Left lung (tissue), 10 donors: ENCODE data around the gene ADAMTS2. TPM values are rescaled to one million over a fixed set of nuclear protein-coding genes. Genes with fewer than 3 reads are reported as not detected.

Experiments used
- ATAC-seq: fragments of 200-7000 bp; cut with Tn5 transposase; one replicate; pipeline ENCODE4 v1.9.1; 2020; ENCODE audit warnings: moderate library complexity
- DNase-seq, 4 donors: peaks; one replicate each; pipeline ENCODE4 v3.0.0-alpha.2; 2013 to 2020
- H3K27ac ChIP-seq, 2 donors: fragments of 200-600 bp; sonication (generic) in 1 of 2; one replicate each; pipeline versions ENCODE4 v1.5.0 to v1.8.0; 2020 to 2021
- H3K27me3 ChIP-seq, 2 donors: fragments of 200-600 bp; sonication (generic) in 1 of 2; one replicate each; pipeline versions ENCODE4 v1.5.0 to v1.8.0; 2020 to 2021
- H3K36me3 ChIP-seq, 2 donors: fragments of 200-600 bp; sonication (generic) in 1 of 2; one replicate each; pipeline versions ENCODE4 v1.5.0 to v1.8.0; 2020 to 2021
- H3K4me1 ChIP-seq, 2 donors: fragments of 200-600 bp; one replicate each; pipeline ENCODE4 v1.8.0; 2021
- H3K4me3 ChIP-seq, 2 donors: fragments of 200-600 bp; sonication (generic) in 1 of 2; one replicate each; pipeline versions ENCODE4 v1.5.0 to v1.8.0; 2020 to 2021; ENCODE audit warnings: mild to moderate bottlenecking in 1 of 2
- H3K9me3 ChIP-seq, 2 donors: fragments of 200-600 bp; sonication (generic) in 1 of 2; one replicate each; pipeline versions ENCODE4 v1.5.0 to v1.8.0; 2020 to 2021
- intact Hi-C, 2 donors: fragments of 100-400 bp; cut with DNase I; formaldehyde crosslinking; loops; one replicate each; pipeline versions ENCODE4 v1.11.2 to v1.14.2; 2022
- polyA plus RNA-seq, 6 donors: library from polyadenylated mRNA; unstranded; fragments of 120-200 nt; gene quantifications; one replicate each; pipeline ENCODE4 v1.2.1, GENCODE V29; 2013; ENCODE audit not compliant: insufficient read length in 6 of 6
- total RNA-seq, 2 donors: library from RNA; stranded (reverse); fragmentation: NEBNext Ultra II Directional; extraction: Animal tissue kit (Norgen Biotek cat#: 25700); gene quantifications; one replicate each; pipeline ENCODE4 v1.2.1, GENCODE V29; 2021
- TF ChIP-seq, protein P1 (sequence below), 2 donors: fragments of 200-600 bp; sonication (generic) in 1 of 2; IDR thresholded peaks; one replicate each; pipeline versions ENCODE4 v1.5.0 to v1.8.0; 2021; ENCODE audit warnings: antibody characterized with exemption in 2 of 2
- donor health status: DM: no; HTN: yes; CAD: no.
- donor health status: DM: no; HTN: no; CAD: no.

Gene ADAMTS2
- total and polyA plus RNA-seq, 8 donors: 27.5 to 68.2 (median 36.0) TPM

GRCh38 chr5:179342577-179342976 is 2.7 kb downstream of the ADAMTS2 start:
- TF ChIP-seq, protein P1, sequence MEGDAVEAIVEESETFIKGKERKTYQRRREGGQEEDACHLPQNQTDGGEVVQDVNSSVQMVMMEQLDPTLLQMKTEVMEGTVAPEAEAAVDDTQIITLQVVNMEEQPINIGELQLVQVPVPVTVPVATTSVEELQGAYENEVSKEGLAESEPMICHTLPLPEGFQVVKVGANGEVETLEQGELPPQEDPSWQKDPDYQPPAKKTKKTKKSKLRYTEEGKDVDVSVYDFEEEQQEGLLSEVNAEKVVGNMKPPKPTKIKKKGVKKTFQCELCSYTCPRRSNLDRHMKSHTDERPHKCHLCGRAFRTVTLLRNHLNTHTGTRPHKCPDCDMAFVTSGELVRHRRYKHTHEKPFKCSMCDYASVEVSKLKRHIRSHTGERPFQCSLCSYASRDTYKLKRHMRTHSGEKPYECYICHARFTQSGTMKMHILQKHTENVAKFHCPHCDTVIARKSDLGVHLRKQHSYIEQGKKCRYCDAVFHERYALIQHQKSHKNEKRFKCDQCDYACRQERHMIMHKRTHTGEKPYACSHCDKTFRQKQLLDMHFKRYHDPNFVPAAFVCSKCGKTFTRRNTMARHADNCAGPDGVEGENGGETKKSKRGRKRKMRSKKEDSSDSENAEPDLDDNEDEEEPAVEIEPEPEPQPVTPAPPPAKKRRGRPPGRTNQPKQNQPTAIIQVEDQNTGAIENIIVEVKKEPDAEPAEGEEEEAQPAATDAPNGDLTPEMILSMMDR (IDR thresholded peaks at IDR 0.05): peak in 1 of 2 donors; percentile 27
- peak overlapping the region in 1 of 2 donors; percentile 3 for H3K27ac ChIP-seq
- no peaks in the 10 kb centered on the region for H3K9me3 ChIP-seq
- peaks cover 8 to 90% of the 10 kb centered on the region in 2 donors for H3K27me3 ChIP-seq
- peak overlapping the region; percentile 39 to 58 for H3K4me3 ChIP-seq
- ATAC-seq: peak; percentile 22
- intact Hi-C loops: no loop called here
- peak in 2 of 4 donors; percentile 47 to 60 for DNase-seq
- H3K4me1 ChIP-seq: peaks cover 0 to 26% of the 10 kb centered on the region in 2 donors
- no peaks in the 10 kb centered on the region for H3K36me3 ChIP-seq

GRCh38 chr5:179340465-179340864 is 4.8 kb downstream of the ADAMTS2 start:
- TF ChIP-seq, protein P1 (IDR thresholded peaks at IDR 0.05): no peak
- DNase-seq: no peak
- Histone ChIP-seq H3K4me1 (peaks cover 0 to 15% of the 10 kb centered on the region in 2 donors), H3K4me3 (no peak overlapping the region), H3K36me3 (no peaks in the 10 kb centered on the region), H3K27ac (no peak overlapping the region), H3K9me3 (no peaks in the 10 kb centered on the region), H3K27me3 (peaks cover 8 to 77% of the 10 kb centered on the region in 2 donors)
- intact Hi-C loops: no loop called here
- ATAC-seq: no peak

DNA sequence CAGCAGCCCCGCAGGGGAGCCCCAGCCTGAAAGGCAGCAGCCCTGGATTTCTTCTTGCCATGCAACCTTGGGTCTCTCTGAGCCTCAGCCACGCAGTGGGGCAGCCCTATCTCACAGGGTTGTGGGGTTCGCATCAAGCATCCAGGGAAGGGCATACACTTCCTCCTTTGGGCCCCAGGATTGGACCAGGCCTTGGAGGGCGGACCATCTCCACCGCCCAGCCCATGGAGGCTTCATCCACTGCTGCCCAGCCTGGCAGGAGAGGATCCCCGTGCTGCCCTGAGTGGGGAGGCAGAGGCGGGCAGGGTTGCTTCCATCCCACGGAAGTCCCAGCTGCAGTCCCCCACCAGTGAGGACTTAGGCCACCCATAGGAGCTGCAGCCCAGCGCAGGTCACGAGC is 5.3 kb downstream of the ADAMTS2 start:
- TF ChIP-seq, protein P1 (IDR thresholded peaks at IDR 0.05): no peak

GRCh38 chr5:179339081-179339480 is 6.2 kb downstream of the ADAMTS2 start:
- Histone ChIP-seq H3K27me3 (peaks cover 6 to 67% of the 10 kb centered on the region in 2 donors), H3K27ac (no peak overlapping the region), H3K4me1 (peaks cover 0 to 7% of the 10 kb centered on the region in 2 donors), H3K4me3 (no peak overlapping the region), H3K9me3 (no peaks in the 10 kb centered on the region), H3K36me3 (no peaks in the 10 kb centered on the region)
- TF ChIP-seq, protein P1 (IDR thresholded peaks at IDR 0.05): no peak
- no peak for ATAC-seq
- intact Hi-C loops: loop anchor here in 1 of 2 donors (10.0 kb wide), 1 partner anchor 174 kb away; no protein-coding TSS in a partner anchor
- peak in 1 of 4 donors; percentile 59 for DNase-seq

More for the DNA sequence above, 5.3 kb downstream of the ADAMTS2 start:
- Histone ChIP-seq H3K9me3 (no peaks in the 10 kb centered on the region), H3K27ac (no peak overlapping the region), H3K4me3 (no peak overlapping the region), H3K36me3 (no peaks in the 10 kb centered on the region), H3K27me3 (peaks cover 8 to 72% of the 10 kb centered on the region in 2 donors), H3K4me1 (peaks cover 0 to 15% of the 10 kb centered on the region in 2 donors)
- intact Hi-C loops: loop anchor here in 1 of 2 donors (10.0 kb wide), 1 partner anchor 175 kb away; no protein-coding TSS in a partner anchor
- ATAC-seq (no peak), DNase-seq (peak in 1 of 4 donors; percentile 69)

DNA sequence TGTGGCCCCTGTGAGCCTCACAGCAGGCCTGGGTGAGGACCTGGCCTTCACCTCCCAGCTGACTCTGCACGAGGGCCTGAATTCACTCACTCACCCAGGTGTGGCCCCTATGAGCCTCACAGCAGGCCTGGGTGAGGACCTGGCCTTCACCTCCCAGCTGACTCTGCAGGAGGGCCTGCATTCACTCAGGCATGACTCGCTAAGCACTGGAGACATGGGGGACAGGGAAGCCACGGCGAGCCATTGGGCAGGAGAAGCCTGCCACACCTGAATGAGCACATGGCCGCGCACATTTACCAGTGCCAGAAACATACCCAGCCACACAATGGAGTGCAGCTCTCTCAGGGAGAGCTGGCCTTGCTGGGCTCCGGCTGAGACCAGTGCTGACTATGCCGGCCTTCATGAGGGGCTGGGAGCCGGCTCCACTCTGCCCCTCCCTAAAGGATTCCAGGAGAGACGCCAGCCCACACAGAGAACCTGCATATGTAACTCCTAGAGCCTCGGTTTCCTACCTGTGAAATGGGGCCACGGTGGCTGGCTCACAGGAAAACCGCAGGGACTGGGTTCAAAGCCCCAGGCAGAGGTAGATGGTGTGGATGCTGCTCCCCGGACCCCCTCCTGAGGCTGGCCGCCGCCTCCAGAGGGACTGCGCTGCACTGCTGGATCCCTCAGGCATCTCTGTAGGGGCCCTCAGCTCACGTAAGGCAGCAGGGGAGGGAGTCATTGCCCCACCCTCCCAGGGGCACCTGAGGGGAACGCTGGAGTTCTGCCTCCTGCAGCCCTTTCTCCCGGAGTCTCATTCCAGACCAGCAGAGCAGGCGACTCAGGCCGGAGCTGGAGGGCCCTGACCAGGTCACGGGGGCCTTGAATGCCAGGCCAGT is 7.2 kb downstream of the ADAMTS2 start:
- H3K9me3 ChIP-seq: no peaks in the 10 kb centered on the region
- no peaks in the 10 kb centered on the region for H3K4me1 ChIP-seq
- DNase-seq (peak in 1 of 4 donors; percentile 69), ATAC-seq (no peak)
- H3K27me3 ChIP-seq: peaks cover 0 to 67% of the 10 kb centered on the region in 2 donors
- TF ChIP-seq, protein P1 (IDR thresholded peaks at IDR 0.05): no peak
- no peak overlapping the region for H3K4me3 ChIP-seq
- intact Hi-C loops: loop anchor here in 1 of 2 donors (10.0 kb wide), 1 partner anchor 173 kb away; no protein-coding TSS in a partner anchor
- H3K36me3 ChIP-seq: no peaks in the 10 kb centered on the region
- H3K27ac ChIP-seq: no peak overlapping the region
